Loucy (cell line): ENCODE measurements around the gene FAM20C.

ENCODE experiments used
- H2AFZ ChIP-seq: fragments of 200-600 bp; sonication (generic); 2 replicates; pipeline ENCODE4 v1.6.0; 2016; ENCODE audit warnings: antibody characterized with exemption, mild to moderate bottlenecking, low read length, moderate library complexity
- H3F3A ChIP-seq: fragments of 200-600 bp; 2 replicates; pipeline ENCODE4 v1.6.0; 2016; ENCODE audit warnings: antibody characterized with exemption, low read depth, mild to moderate bottlenecking
- H3K27me3 ChIP-seq: fragments of 200-600 bp; sonication (generic); 2 replicates; pipeline ENCODE4 v1.6.1; 2014; ENCODE audit warnings: low read length, mild to moderate bottlenecking; ENCODE audit not compliant: insufficient read depth, poor library complexity, severe bottlenecking
- H3K36me3 ChIP-seq: fragments of 200-600 bp; sonication (generic); 2 replicates; pipeline ENCODE4 v1.6.1; 2016; ENCODE audit warnings: low read length; ENCODE audit not compliant: insufficient read depth
- H3K4me1 ChIP-seq: fragments of 200-600 bp; sonication (generic); 2 replicates; pipeline ENCODE4 v1.5.1; 2014; ENCODE audit warnings: low read length, mild to moderate bottlenecking; ENCODE audit not compliant: insufficient read depth, poor library complexity, severe bottlenecking
- H3K4me2 ChIP-seq: fragments of 200-600 bp; sonication (generic); 2 replicates; pipeline ENCODE4 v1.6.0; 2014; ENCODE audit warnings: antibody characterized with exemption, low read length, low read depth, mild to moderate bottlenecking; ENCODE audit not compliant: poor library complexity, severe bottlenecking
- H3K4me3 ChIP-seq: fragments of 200-600 bp; sonication (generic); 2 replicates; pipeline ENCODE4 v1.5.1; 2014; ENCODE audit warnings: low read length, mild to moderate bottlenecking, mixed read lengths; ENCODE audit not compliant: poor library complexity, severe bottlenecking
- H3K79me2 ChIP-seq: fragments of 200-600 bp; sonication (generic); 2 replicates; pipeline ENCODE4 v1.6.1; 2014; ENCODE audit warnings: low read length; ENCODE audit not compliant: insufficient read depth
- H3K9ac ChIP-seq: fragments of 200-600 bp; sonication (generic); 2 replicates; pipeline ENCODE4 v1.6.0; 2014; ENCODE audit warnings: mild to moderate bottlenecking, low read depth, low read length, moderate library complexity; ENCODE audit not compliant: poor library complexity, severe bottlenecking
- H3K9me2 ChIP-seq: fragments of 200-600 bp; sonication (generic); replicated peaks from 2 replicates; pipeline ENCODE4 v1.6.1; 2016; ENCODE audit warnings: low read depth, low read length, mixed read lengths
- H3K9me3 ChIP-seq: fragments of 200-600 bp; sonication (generic); 2 replicates; pipeline ENCODE4 v1.6.1; 2014; ENCODE audit warnings: mild to moderate bottlenecking, antibody characterized with exemption, low read length, low read depth; ENCODE audit not compliant: insufficient read depth
- H4K20me1 ChIP-seq: fragments of 200-600 bp; sonication (generic); 2 replicates; pipeline ENCODE4 v1.6.0; 2014; ENCODE audit warnings: antibody characterized with exemption, low read length, mild to moderate bottlenecking; ENCODE audit not compliant: insufficient read depth, poor library complexity, severe bottlenecking
- CTCF ChIP-seq: fragments of 200-600 bp; sonication (generic); conservative IDR thresholded peaks from 2 replicates; pipeline ENCODE4 v1.5.1; 2014; ENCODE audit warnings: mild to moderate bottlenecking, antibody characterized with exemption, low read length
- EZH2phosphoT487 ChIP-seq: fragments of 200-600 bp; IDR thresholded peaks from 2 replicates; pipeline ENCODE4 v1.6.1; 2018; ENCODE audit warnings: antibody characterized with exemption, mild to moderate bottlenecking, moderate library complexity, borderline replicate concordance

FAM20C gene

GRCh38 chr7:157008-157310, 35.4 kb upstream of the FAM20C start:
- Histone ChIP-seq H4K20me1 (no peaks in the 10 kb centered on the region), H3K9me3 (no peaks in the 10 kb centered on the region; the same call in 1 of the 2 replicates), H3K36me3 (no peaks in the 10 kb centered on the region), H3K4me1 (no peaks in the 10 kb centered on the region), H3K79me2 (no peaks in the 10 kb centered on the region), H2AFZ (no peak overlapping the region), H3K9ac (no peak overlapping the region), H3F3A (no peaks in the 10 kb centered on the region), H3K4me3 (no peak overlapping the region), H3K4me2 (no peak overlapping the region), H3K27me3 (no peaks in the 10 kb centered on the region), H3K9me2 (no peaks in the 10 kb centered on the region)
- TF ChIP-seq EZH2phosphoT487 (no peak), CTCF (no peak)

DNA sequence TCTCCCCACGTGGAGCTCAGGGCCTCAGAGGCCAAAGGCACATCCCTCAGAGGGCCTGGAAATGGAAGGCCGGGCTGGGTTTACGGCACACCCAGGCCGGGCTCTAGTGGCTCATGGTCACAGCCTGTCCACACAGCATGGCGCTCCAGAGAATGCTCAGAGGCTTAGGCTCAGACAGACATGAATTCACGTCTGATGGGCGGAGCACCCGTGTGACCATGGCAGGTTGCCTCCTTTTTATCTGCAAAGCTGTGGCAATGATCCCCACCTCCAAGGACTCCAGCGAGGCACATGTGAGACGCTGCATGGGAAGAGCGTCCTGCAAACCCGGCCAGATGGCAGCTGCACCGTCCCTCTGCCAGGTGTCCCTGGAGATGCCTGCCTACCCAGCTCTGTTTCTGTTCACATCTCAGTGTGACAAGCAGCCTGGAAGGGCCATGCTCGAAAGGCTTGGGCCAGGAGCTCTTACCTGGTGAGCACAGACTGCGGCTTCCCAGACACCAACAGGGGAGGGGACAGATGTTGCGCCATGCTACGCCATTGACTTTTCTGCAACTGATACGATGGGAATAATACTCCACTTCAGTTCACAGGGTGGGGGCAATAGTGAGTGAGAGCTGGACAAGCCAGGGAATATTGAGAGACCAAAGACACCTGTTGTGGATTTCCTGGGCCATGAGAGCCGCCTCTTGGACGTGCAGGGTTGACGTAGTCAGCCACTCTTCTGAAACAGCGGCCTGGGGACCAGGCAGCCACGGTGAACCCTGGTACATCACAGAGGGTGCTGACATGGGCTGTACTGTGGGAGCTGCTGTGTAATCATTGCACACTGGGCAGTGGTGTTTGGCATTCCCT, 34.4 kb upstream of the FAM20C start:
- no peak overlapping the region for H3K4me3 ChIP-seq
- no peaks in the 10 kb centered on the region for H4K20me1 ChIP-seq
- H3K4me2 ChIP-seq, result no peak overlapping the region
- H3K9me2 ChIP-seq, result no peaks in the 10 kb centered on the region
- no peaks in the 10 kb centered on the region for H3F3A ChIP-seq
- H3K27me3 ChIP-seq, result no peaks in the 10 kb centered on the region
- TF ChIP-seq EZH2phosphoT487 (no peak), CTCF (no peak)
- H3K9ac ChIP-seq, result no peak overlapping the region
- H3K9me3 ChIP-seq, result no peaks in the 10 kb centered on the region; the same call in 1 of the 2 replicates
- no peaks in the 10 kb centered on the region for H3K79me2 ChIP-seq
- no peaks in the 10 kb centered on the region for H3K36me3 ChIP-seq
- H3K4me1 ChIP-seq, result no peaks in the 10 kb centered on the region
- no peak overlapping the region for H2AFZ ChIP-seq

DNA sequence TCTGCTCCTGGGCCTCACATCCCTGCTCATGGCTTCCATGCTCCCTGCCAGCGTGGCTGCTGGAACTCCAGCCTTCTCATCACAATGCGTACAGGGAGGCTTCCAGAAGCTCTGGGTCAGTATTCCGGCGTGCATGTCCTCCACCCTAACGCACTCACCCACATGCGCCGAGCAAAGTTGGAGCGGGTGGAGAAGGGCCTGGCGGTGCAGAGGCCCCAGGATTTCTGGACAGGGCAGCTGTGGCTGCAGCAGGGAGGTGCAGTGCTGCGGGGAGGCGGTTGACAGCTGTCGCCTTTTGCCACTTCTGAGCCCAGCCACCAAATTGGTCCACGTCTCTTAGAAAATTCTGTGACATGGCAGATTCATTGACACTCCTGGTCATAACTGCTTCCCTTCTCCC, 33.6 kb upstream of the FAM20C start:
- H2AFZ ChIP-seq, result no peak overlapping the region
- H3K79me2 ChIP-seq, result no peaks in the 10 kb centered on the region
- H3K4me3 ChIP-seq, result no peak overlapping the region
- no peaks in the 10 kb centered on the region; the same call in 1 of the 2 replicates for H3K9me3 ChIP-seq
- no peaks in the 10 kb centered on the region for H3F3A ChIP-seq
- H3K4me2 ChIP-seq, result no peak overlapping the region
- H3K9ac ChIP-seq, result no peak overlapping the region
- no peaks in the 10 kb centered on the region for H3K27me3 ChIP-seq
- H3K9me2 ChIP-seq, result no peaks in the 10 kb centered on the region
- H3K4me1 ChIP-seq, result no peaks in the 10 kb centered on the region
- no peaks in the 10 kb centered on the region for H4K20me1 ChIP-seq
- H3K36me3 ChIP-seq, result no peaks in the 10 kb centered on the region
- TF ChIP-seq EZH2phosphoT487 (no peak), CTCF (no peak)
